ENCODE measurements around the gene SYF2.

GRCh38 chr1:25199819-25200620, 32.3 kb downstream of the SYF2 start:
- TF ChIP-seq EZH2 (IDR thresholded peaks at IDR 0.05; ENCODE audit: low read length, missing control alignments), result no peak
- no peak for TF ChIP-seq CTCF (conservative IDR thresholded peaks at IDR 0.05 in 1 of 2, IDR thresholded peaks at IDR 0.05 in 1 of 2; ENCODE audit: low read depth in 1 of 2, low read length in 2 of 2)
